Activated CD4-positive, alpha-beta T cell treated with anti-CD3 and anti-CD28 coated beads, Interleukin-2, amount 50 U/mL, for 16 hours (primary cell): ENCODE results near the gene LIN54.
"Not testable (repeated sequence)": the region's sequence is repeated elsewhere in the genome, so short reads cannot be mapped to it uniquely, and the experiment has no call there.

Experiments
- DNase-seq: peaks from one replicate; pipeline ENCODE4 v3.0.0-alpha.2; 2020

LIN54 gene

GRCh38 chr4:83010522-83011318 lies at the start of gene LIN54:
LIN54 (minus strand) TSS chr4:83010823; CDS start chr4:82984844, 25,979 bp downstream.
- DNase-seq: peak; percentile 89

- no peak for DNase-seq
Measured at GRCh38 chr4:83054928-83055327, 44.3 kb upstream of the LIN54 start.

GRCh38 chr4:83048781-83049180 lies 38.2 kb upstream of the LIN54 start:
- not testable (repeated sequence) for DNase-seq

GRCh38 chr4:83046693-83047473 lies 36.3 kb upstream of the LIN54 start:
- no peak for DNase-seq

GRCh38 chr4:83043801-83044407 lies 33.3 kb upstream of the LIN54 start:
- no peak for DNase-seq

DNA sequence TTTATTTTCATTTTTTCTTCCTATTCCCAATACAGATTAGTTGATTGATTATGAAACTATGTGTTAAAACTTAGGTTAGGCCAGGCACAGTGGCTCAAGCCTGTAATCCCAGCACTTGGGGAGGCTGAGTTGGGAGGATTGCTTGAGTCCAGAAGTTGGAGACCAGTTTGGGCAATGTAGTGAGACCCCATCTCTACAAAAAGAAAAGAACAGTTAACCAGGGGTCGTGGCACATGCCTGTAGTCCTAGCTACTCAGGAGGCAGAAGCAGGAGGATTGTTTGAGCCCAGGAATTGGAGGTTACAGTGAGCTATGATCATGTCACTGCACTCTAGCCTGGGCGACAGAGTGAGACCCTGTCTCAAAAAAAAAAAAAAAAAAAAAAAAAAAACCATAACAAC lies 32.5 kb upstream of the LIN54 start:
- not testable (repeated sequence) for DNase-seq

- no peak for DNase-seq
Measured at GRCh38 chr4:83040269-83040668, 29.6 kb upstream of the LIN54 start.

DNA sequence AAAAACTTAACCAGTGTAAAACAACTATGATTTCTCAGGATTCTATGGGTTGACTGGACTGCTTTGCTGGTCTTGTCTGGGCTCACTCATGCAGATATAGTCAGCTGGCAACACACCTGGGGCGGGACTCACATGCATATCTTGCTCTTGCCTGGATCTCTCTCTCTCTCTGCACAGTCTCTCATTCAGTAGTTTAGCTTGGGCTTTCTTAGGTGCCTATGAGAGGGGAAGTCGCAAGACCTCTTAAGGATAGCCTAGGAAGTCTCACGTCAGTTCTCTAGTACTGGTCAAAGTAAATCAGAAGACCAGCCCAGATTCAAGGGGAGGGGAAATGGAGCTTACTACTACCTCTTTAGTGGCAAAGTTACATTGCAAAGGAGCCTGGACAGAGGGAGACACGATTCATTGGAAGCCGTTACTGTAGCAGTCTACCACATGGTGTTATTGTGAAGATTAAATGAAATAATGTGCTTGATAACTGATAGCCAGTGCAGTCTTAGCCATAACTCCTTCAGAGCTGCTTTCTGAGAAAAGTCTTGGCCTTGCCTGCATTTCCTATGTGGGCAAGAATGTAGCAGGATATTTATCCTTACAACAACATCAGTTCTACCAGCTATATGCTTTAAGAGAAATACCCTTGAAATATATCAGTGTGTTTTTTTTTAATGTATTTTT lies 26.5 kb upstream of the LIN54 start:
- no peak for DNase-seq

GRCh38 chr4:83034630-83035494 lies 24.2 kb upstream of the LIN54 start, which contains the start of gene COPS4:
COPS4 (plus strand) TSS chr4:83035183; CDS start chr4:83035225, 42 bp downstream.
- DNase-seq: peak; percentile 99

DNA sequence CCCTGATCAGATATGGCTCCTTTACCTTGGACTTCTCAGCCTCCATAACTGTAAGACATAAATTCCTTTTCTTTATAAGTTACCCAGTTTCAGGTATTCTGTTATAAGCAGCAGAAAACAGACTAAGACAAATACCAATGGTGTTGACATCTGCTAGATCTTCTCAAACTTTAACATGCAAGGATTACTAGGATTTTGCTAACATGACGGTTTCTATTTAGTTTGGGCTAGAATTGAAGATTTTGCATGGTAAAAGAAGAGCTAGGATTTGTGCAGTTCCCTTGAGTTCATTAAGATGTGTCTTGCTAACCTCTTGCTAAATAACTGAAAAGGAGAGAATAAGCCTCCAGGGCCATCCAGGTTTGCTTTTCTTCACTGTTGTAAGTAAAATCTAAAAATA lies 19.1 kb upstream of the LIN54 start:
- DNase-seq: no peak

GRCh38 chr4:83028976-83029375 lies 18.4 kb upstream of the LIN54 start:
- DNase-seq: no peak

- DNase-seq: no peak
Measured at GRCh38 chr4:83025563-83025962, 14.9 kb upstream of the LIN54 start.

- DNase-seq: no peak
Measured at GRCh38 chr4:83024233-83024632, 13.6 kb upstream of the LIN54 start.

GRCh38 chr4:83023599-83023998 lies 13.0 kb upstream of the LIN54 start:
- not testable (repeated sequence) for DNase-seq

GRCh38 chr4:83022724-83023450 lies 12.3 kb upstream of the LIN54 start:
- no peak for DNase-seq

DNA sequence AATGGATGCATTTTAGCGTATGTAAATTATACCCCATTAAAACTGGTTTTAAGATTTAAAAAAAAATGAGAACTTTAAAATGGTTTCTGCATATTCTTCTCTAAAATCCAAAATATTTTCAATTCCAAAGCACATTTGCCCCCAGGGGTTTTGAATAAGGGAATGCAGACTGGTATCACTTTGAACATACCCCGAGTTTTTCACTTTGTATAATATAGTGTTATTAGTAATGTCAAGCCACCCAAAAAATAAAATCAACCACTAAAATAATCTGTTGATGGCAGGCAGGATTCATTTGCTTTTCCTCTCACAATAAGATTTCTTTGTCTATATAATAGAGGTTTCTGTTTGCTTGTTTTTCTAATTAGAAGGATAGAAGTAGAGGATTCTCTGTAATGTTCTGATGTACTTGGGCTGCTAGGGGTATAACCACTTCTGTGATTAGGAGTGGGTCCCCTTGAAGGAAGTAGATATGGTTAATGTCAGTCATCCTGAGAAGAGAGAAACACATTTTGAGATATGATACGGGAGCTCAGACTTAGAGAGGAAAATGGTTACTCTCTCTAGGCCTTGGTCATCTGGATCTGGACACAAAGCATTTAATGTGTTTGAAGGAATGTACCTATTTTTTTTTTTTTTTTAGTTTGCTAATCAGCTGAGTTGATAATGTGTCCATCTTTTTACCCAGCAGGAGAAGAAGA lies 9.3 kb upstream of the LIN54 start:
- DNase-seq: peak; percentile 67

DNA sequence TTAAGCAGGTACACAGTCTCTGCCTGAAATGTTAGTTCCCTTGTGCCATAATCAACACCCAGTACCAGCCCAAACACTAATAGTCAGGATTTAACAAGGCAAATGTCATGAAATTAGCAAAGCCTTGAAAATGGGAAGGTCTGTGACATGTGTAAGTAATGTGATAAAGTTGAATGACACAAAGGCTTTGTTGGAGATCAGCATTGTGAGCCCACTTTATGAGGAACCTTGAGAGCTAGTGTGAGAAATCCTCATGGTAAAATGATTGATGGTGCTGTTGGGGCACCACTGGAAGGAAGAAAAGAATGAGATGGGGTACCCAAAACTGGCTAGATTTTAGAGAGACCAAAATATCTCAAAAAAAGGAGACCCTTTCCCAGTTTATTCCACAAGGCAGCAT lies 3.3 kb upstream of the LIN54 start:
- no peak for DNase-seq

GRCh38 chr4:83013420-83013867 lies 2.8 kb upstream of the LIN54 start:
- DNase-seq: no peak

GRCh38 chr4:83012687-83013419 lies 2.2 kb upstream of the LIN54 start:
- peak; percentile 98 for DNase-seq

GRCh38 chr4:83012200-83012686 lies 1.6 kb upstream of the LIN54 start:
- DNase-seq: peak; percentile 38
